Uterus (tissue), 4 donors: ENCODE measurements around the gene KCNMA1. TPM values are rescaled to one million over a fixed set of nuclear protein-coding genes. Genes with fewer than 3 reads are reported as not detected.

Experiments
- DNase-seq, 2 donors: peaks; one replicate each; pipeline ENCODE4 v3.0.0-alpha.2; 2019 to 2020
- H3K27ac ChIP-seq, 2 donors: fragments of 200-600 bp; sonication (generic); 1 replicate in 1 of 2; 2 replicates in 1 of 2; pipeline ENCODE4 v1.5.1; 2016 to 2018
- H3K27me3 ChIP-seq, 2 donors: fragments of 200-600 bp; sonication (generic); one replicate each; pipeline ENCODE4 v1.5.1; 2018 to 2019; ENCODE audit warnings: control low read depth in 1 of 2
- H3K36me3 ChIP-seq, 2 donors: fragments of 200-600 bp; sonication (generic); one replicate each; pipeline ENCODE4 v1.5.1; 2019; ENCODE audit warnings: control low read depth in 1 of 2
- H3K4me1 ChIP-seq, 2 donors: fragments of 200-600 bp; sonication (generic); one replicate each; pipeline ENCODE4 v1.5.1; 2018 to 2019; ENCODE audit warnings: control low read depth in 1 of 2
- H3K4me3 ChIP-seq, 2 donors: fragments of 200-600 bp; sonication (generic); 1 replicate in 1 of 2; 2 replicates in 1 of 2; pipeline ENCODE4 v1.5.1; 2018 to 2019; ENCODE audit warnings: mild to moderate bottlenecking in 1 of 2
- H3K9me3 ChIP-seq, 2 donors: fragments of 200-600 bp; sonication (generic); one replicate each; pipeline ENCODE4 v1.5.1; 2019; ENCODE audit warnings: control low read depth in 1 of 2
- CTCF ChIP-seq, 4 experiments: fragments of 200-600 bp in 2 of 4; fragments of 450-650 bp in 2 of 4; sonication (generic) in 2 of 4; IDR thresholded peaks; one replicate each; pipeline ENCODE4 v1.5.1; 2016 to 2019; ENCODE audit warnings: antibody characterized with exemption in 4 of 4, mild to moderate bottlenecking in 2 of 4, moderate library complexity in 1 of 4
- POLR2A ChIP-seq, 2 donors: fragments of 450-650 bp; IDR thresholded peaks; one replicate each; pipeline ENCODE4 v1.6.1; 2016; ENCODE audit warnings: antibody characterized with exemption in 2 of 2, mild to moderate bottlenecking in 1 of 2, moderate library complexity in 1 of 2
- intact Hi-C: fragments of 100-400 bp; cut with DNase I; formaldehyde crosslinking; loops from one replicate; pipeline ENCODE4 v1.15.1; 2023; ENCODE audit warnings: low total_unique reads
- total RNA-seq, 4 donors: library from RNA; depleted of rRNA in 3 of 4; stranded (reverse); fragments of >200 nt in 3 of 4; gene quantifications; one replicate each; pipeline versions ENCODE4 v1.1.0 to v1.2.4, GENCODE V29; 2014 to 2023
- donor health status: DM: yes; HTN: yes; CAD: no.

The KCNMA1 gene
- total RNA-seq, 4 donors from 2014 or later, result 86.2 to 236 (median 164) TPM

- Histone ChIP-seq H3K27ac (no peak overlapping the region), H3K27me3 (no peaks in the 10 kb centered on the region), H3K9me3 (no peaks in the 10 kb centered on the region), H3K4me1 (peaks cover 8 to 10% of the 10 kb centered on the region in 2 donors), H3K4me3 (no peak overlapping the region), H3K36me3 (no peaks in the 10 kb centered on the region)
- no peak for DNase-seq
- TF ChIP-seq CTCF (IDR thresholded peaks at IDR 0.05) (no peak), POLR2A (IDR thresholded peaks at IDR 0.05) (no peak)
- intact Hi-C loops, result no loop called here
Observed at GRCh38 chr10:77081481-77081891, 556.1 kb downstream of the KCNMA1 start.

GRCh38 chr10:77080361-77081027 is 557.1 kb downstream of the KCNMA1 start:
- intact Hi-C loops, result no loop called here
- H3K4me1 ChIP-seq, result peaks cover 8 to 10% of the 10 kb centered on the region in 2 donors
- no peaks in the 10 kb centered on the region for H3K27me3 ChIP-seq
- H3K36me3 ChIP-seq, result no peaks in the 10 kb centered on the region
- no peak overlapping the region for H3K4me3 ChIP-seq
- H3K27ac ChIP-seq, result no peak overlapping the region
- no peak for DNase-seq
- no peaks in the 10 kb centered on the region for H3K9me3 ChIP-seq
- no peak for TF ChIP-seq CTCF (IDR thresholded peaks at IDR 0.05)
- TF ChIP-seq POLR2A (IDR thresholded peaks at IDR 0.05), result no peak

- Histone ChIP-seq H3K27me3 (no peaks in the 10 kb centered on the region), H3K4me1 (peaks cover 7 to 8% of the 10 kb centered on the region in 2 donors), H3K27ac (no peak overlapping the region), H3K36me3 (no peaks in the 10 kb centered on the region), H3K4me3 (no peak overlapping the region), H3K9me3 (no peaks in the 10 kb centered on the region)
- intact Hi-C loops, result no loop called here
- DNase-seq, result no peak
- no peak for TF ChIP-seq POLR2A (IDR thresholded peaks at IDR 0.05)
- no peak for TF ChIP-seq CTCF (IDR thresholded peaks at IDR 0.05)
Observed at GRCh38 chr10:77079592-77080300, 557.9 kb downstream of the KCNMA1 start.

- no peaks in the 10 kb centered on the region for H3K27me3 ChIP-seq
Observed at GRCh38 chr10:77077316-77077945, 560.2 kb downstream of the KCNMA1 start.

More at GRCh38 chr10:77077316-77077945, 560.2 kb downstream of the KCNMA1 start:
- no peak overlapping the region for H3K27ac ChIP-seq
- TF ChIP-seq CTCF (IDR thresholded peaks at IDR 0.05) (no peak), POLR2A (IDR thresholded peaks at IDR 0.05) (no peak)
- no peaks in the 10 kb centered on the region for H3K9me3 ChIP-seq
- H3K4me1 ChIP-seq, result peaks cover 5 to 8% of the 10 kb centered on the region in 2 donors
- no peak overlapping the region for H3K4me3 ChIP-seq
- H3K36me3 ChIP-seq, result no peaks in the 10 kb centered on the region
- no peak for DNase-seq
- intact Hi-C loops, result no loop called here
